Embryonic facial prominence (tissue), 1 donor: Measurements from ENCODE around the gene CCDC201.
"Not testable (repeated sequence)": the region's sequence is repeated elsewhere in the genome, so short reads cannot be mapped to it uniquely, and the experiment has no call there.

Source experiments
- DNase-seq: peaks from one replicate; pipeline ENCODE4 v3.0.0-alpha.2; 2016; ENCODE audit errors: extremely low spot score

CCDC201 gene

DNA sequence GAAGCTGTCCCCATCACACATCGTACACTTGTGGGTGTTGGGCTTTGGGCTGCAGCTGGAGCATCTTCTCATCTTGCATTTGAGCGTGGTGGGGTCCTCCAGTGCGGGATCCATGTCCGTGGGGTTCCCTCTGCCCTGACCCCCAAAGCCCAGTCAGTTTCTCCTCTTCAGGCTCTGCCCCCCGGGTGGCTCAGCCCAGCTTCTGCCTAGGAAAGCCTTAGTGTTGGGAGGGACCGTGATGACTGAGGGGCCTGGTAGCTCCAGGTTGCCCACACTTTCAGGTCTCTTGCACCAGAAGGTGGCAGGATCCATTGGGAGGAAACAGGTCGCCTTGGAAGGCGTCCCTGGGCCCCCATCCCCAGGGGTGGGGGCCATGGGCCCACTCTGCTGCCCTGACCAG lies 55.9 kb downstream of the CCDC201 start:
- DNase-seq, result not testable (repeated sequence)

DNA sequence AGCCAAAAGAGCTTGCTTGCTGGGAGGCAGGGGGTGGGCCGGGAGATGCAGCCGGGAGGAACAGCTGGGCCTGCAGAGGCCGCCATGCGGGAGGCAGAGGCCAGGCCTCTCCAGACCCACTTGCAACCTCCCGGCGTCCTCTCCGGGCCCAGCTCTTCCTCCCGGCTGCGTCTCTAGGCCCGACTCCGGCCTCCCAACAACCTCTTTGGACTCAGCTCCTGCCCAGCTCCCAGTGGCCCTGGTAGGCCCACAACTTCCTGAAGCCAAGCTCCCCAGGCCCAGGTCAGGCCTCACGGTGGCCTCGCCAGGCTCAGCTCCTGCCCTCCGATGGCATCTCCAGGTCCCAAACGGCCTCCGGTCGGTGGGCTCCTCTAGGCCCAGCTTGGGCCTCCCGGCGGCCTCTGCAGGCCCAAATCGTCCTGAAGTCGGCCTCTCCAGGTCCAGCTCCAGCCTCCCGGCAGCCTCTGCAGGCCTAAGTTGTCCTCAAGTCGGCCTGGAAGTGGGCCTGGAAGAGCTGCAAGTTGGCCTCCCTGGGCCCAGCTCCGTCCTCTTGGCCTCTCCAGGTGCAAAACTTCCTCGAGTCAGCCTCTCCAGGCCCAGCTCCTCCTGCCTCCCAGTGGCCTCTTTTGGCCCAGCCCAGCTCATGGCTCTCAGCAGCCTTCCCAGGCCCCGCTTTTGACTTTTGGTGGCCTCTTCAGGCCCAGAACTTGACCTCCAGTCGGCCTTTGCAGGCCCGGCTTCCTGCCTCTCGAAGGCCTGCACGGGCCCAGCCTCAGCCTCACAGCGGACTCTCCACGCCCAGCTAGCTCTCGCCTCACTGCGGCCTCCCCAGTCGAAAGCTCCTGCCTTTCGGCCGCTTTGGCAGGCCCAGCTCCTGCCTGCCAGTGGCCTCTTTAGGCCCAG lies 58.4 kb downstream of the CCDC201 start:
- DNase-seq, result not testable (repeated sequence)

DNA sequence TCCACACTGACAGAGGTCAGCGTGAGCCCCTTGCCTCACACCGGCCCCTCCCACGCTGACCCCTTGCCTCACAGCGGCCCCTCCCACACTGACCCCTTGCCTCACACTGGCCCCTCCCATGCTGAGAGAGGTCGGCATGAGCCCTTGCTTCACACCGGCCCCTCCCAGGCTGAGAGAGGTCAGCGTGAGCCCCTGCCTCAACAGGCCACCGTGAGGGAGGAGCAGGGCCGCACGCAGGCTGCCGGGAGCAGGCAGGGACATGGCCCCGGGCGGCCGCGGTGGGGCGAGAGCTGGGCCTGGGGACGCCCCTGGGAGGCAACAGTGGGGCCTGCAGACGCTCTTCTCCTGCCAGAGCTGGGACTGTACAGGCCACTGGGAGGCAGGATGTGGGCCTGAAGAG lies 59.1 kb downstream of the CCDC201 start:
- DNase-seq, result not testable (repeated sequence)

DNA sequence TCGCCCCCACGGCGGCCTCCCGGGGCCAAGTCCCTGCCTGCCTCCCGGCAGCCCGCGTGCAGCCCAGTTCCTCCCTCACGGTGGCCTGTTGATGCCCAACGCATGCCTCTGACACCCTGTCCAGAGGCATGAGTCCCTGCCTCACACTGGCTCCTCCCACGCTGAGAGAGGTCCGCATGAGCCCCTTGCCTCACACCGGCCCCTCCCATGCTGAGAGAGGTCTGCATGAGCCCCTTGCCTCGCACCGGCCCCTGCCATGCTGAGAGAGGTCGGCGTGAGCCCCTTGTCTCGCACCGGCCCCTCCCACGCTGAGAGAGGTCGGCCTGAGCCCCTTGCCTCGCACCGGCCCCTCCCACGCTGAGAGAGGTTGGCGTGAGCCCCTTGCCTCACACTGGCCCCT lies 59.9 kb downstream of the CCDC201 start:
- no peak for DNase-seq

DNA sequence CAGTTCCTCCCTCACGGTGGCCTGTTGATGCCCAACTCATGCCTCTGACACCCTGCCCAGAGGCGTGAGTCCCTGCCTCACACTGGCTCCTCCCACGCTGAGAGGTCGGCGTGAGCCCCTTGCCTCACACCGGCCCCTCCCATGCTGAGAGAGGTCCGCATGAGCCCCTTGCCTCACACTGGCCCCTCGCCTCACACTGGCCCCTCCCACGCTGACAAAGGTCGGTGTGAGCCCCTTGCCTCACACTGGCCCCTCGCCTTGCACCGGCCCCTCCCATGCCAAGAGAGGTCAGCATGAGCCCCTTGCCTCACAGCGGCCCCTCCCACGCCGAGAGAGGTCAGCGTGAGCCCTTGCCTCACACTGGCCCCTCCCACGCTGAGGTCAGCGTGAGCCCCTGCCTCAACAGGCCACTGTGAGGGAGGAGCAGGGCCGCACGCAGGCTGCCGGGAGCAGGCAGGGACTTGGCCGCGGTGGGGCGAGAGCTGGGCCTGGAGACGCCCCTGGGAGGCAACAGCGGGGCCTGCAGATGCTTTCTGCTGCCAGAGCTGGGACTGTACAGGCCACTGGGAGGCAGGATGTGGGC lies 61.1 kb downstream of the CCDC201 start:
- not testable (repeated sequence) for DNase-seq

DNA sequence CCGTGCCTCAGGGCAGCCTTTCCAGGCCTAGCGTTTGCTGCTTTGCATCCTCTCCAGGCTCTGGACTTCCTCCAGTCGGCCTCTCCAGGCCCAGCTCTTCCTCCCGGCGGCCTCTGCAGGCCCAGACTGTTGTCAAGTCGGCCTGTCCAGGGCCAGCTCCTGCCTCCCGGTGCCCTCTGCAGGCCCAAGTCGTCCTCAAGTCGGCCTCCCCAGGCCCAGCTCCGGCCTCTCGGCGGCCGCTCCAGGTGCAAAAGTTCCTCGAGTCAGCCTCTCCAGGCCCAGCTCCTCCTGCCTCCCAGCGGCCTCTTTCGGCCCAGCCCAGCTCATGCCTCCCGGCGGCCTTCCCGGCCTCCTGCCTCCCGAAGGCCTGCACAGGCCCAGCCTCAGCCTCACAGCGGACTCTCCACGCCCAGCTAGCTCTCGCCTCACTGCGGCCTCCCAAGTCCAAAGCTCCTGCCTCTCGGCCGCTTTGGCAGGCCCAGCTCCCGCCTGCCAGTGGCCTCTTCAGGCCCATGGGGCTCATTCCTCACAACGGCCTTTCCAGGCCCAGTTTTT lies 62.4 kb downstream of the CCDC201 start:
- DNase-seq, result not testable (repeated sequence)
